H1 (cell line): ENCODE measurements around the gene PDE8A. TPM values are rescaled to one million over a fixed set of nuclear protein-coding genes. Genes with fewer than 3 reads are reported as not detected.
A peak's percentile ranks its signal among the peaks of the same experiment; 100 is the strongest.

Source experiments
- CTCF ChIA-PET: fragments of 300-600 bp; sonication (Branson Sonifier 250); formaldehyde crosslinking; loops from one replicate; lab custom pipeline; 2021; ENCODE audit not compliant: partially characterized antibody; lab: Charles Lee
- POLR2A ChIA-PET: fragments of 300-600 bp; sonication (Branson Sonifier 250); formaldehyde crosslinking; loops from one replicate; lab custom pipeline; 2021; ENCODE audit warnings: inconsistent platforms; ENCODE audit not compliant: partially characterized antibody; lab: Charles Lee
- DNase-seq, 2 experiments: peaks; one replicate each; pipeline versions ENCODE4 v3.0.0 to v3.0.0-alpha.2; 2010 to 2022; ENCODE audit warnings: low spot score in 2 of 2, low read depth in 1 of 2, mixed read lengths in 1 of 2
- FAIRE-seq: peaks from 2 replicates; lab custom pipeline; 2011; peaks lifted over from hg19 to GRCh38; lab: Jason Lieb, UNC
- H2AFZ ChIP-seq: 2 replicates; pipeline ENCODE4 v1.8.1; 2012; ENCODE audit warnings: low read length, inconsistent platforms
- H2AK5ac ChIP-seq: 2 replicates; pipeline ENCODE4 v1.6.1; 2013; ENCODE audit warnings: low read depth, low read length
- H2BK120ac ChIP-seq: replicated peaks from 2 replicates; pipeline ENCODE3; 2013; ENCODE audit warnings: low read depth, low read length, inconsistent platforms
- H2BK12ac ChIP-seq: 2 replicates; pipeline ENCODE4 v1.6.1; 2013; ENCODE audit warnings: low read depth, low read length
- H2BK15ac ChIP-seq: 2 replicates; pipeline ENCODE4 v1.6.1; 2013; ENCODE audit warnings: low read length
- H2BK20ac ChIP-seq: 2 replicates; pipeline ENCODE4 v1.6.1; 2013; ENCODE audit warnings: low read length
- H2BK5ac ChIP-seq: 2 replicates; pipeline ENCODE4 v1.6.1; 2013; ENCODE audit warnings: low read depth, low read length
- H3K14ac ChIP-seq: 2 replicates; pipeline ENCODE4 v1.6.1; 2013; ENCODE audit warnings: inconsistent platforms; ENCODE audit not compliant: insufficient read length
- H3K18ac ChIP-seq: 2 replicates; pipeline ENCODE4 v1.6.1; 2013; ENCODE audit warnings: low read length; ENCODE audit errors: extremely low read depth
- H3K23ac ChIP-seq: 2 replicates; pipeline ENCODE4 v1.6.1; 2013; ENCODE audit warnings: inconsistent platforms; ENCODE audit not compliant: insufficient read length
- H3K23me2 ChIP-seq: 2 replicates; pipeline ENCODE4 v1.6.1; 2013; ENCODE audit warnings: low read depth, low read length
- H3K27ac ChIP-seq: 2 replicates; pipeline ENCODE4 v1.6.1; 2011; ENCODE audit warnings: low read depth, low read length, inconsistent platforms
- H3K27me3 ChIP-seq, 4 experiments: replicated peaks in 1 of 4; 1 replicate in 1 of 4; 2 replicates in 3 of 4; pipeline versions ENCODE4 v1.6.1 to v1.8.1; 2011 to 2013; ENCODE audit warnings: low read length in 3 of 4, mild to moderate bottlenecking in 3 of 4, inconsistent platforms in 2 of 4, mixed read lengths in 2 of 4, moderate library complexity in 1 of 4; ENCODE audit not compliant: control insufficient read depth in 3 of 4, insufficient read depth in 3 of 4; ENCODE audit errors: extremely low read depth in 1 of 4
- H3K36me3 ChIP-seq, 4 experiments: 2 replicates each; pipeline versions ENCODE4 v1.6.1 to v1.8.1; 2011 to 2013; ENCODE audit warnings: mild to moderate bottlenecking in 4 of 4, low read length in 3 of 4, moderate library complexity in 2 of 4, control low read depth in 1 of 4, inconsistent platforms in 1 of 4; ENCODE audit not compliant: insufficient read depth in 4 of 4, control insufficient read depth in 2 of 4
- H3K4ac ChIP-seq: replicated peaks from 2 replicates; pipeline ENCODE3; 2013; ENCODE audit warnings: low read length, low read depth, mixed read lengths, inconsistent platforms; ENCODE audit not compliant: insufficient read length
- H3K4me1 ChIP-seq, 4 experiments: replicated peaks in 1 of 4; 1 replicate in 1 of 4; 2 replicates in 3 of 4; pipeline versions ENCODE4 v1.6.1 to v1.8.1; 2011 to 2013; ENCODE audit warnings: low read length in 3 of 4, inconsistent platforms in 2 of 4, mixed read lengths in 1 of 4; ENCODE audit not compliant: insufficient read depth in 4 of 4, control insufficient read depth in 3 of 4
- H3K4me2 ChIP-seq, 2 experiments: 2 replicates each; pipeline versions ENCODE4 v1.6.1 to v1.8.1; 2011 to 2013; ENCODE audit warnings: low read depth in 2 of 2, low read length in 2 of 2, control low read depth in 1 of 2, inconsistent platforms in 1 of 2, mild to moderate bottlenecking in 1 of 2; ENCODE audit not compliant: insufficient read depth in 1 of 2
- H3K4me3 ChIP-seq, 4 experiments: fragments of 200-600, 300-600 bp in 1 of 4; sonication (generic), shearing (Covaris generic), sonication (Bioruptor Twin) in 1 of 4; 2 replicates each; pipeline versions ENCODE4 v1.5.1 to v1.8.1; 2011 to 2016; ENCODE audit warnings: low read length in 4 of 4, low read depth in 3 of 4, control low read depth in 2 of 4, inconsistent platforms in 2 of 4, mild to moderate bottlenecking in 2 of 4, mixed read lengths in 1 of 4, moderate library complexity in 1 of 4; ENCODE audit not compliant: insufficient read depth in 2 of 4; ENCODE audit errors: extremely low read depth in 1 of 4
- H3K56ac ChIP-seq: replicated peaks from 2 replicates; pipeline ENCODE3; 2013; ENCODE audit warnings: low read depth, mild to moderate bottlenecking, mixed read lengths, low read length, inconsistent platforms; ENCODE audit not compliant: insufficient read length
- H3K79me1 ChIP-seq: 2 replicates; pipeline ENCODE4 v1.6.1; 2013; ENCODE audit warnings: low read depth, low read length, control low read depth
- H3K79me2 ChIP-seq, 2 experiments: 2 replicates each; pipeline versions ENCODE4 v1.6.1 to v1.8.1; 2012 to 2013; ENCODE audit warnings: low read length in 2 of 2, mild to moderate bottlenecking in 2 of 2, inconsistent platforms in 1 of 2; ENCODE audit not compliant: insufficient read depth in 2 of 2, control insufficient read depth in 1 of 2
- H3K9ac ChIP-seq, 4 experiments: replicated peaks in 1 of 4; 1 replicate in 1 of 4; 2 replicates in 3 of 4; pipeline versions ENCODE4 v1.6.1 to v1.8.1; 2011 to 2013; ENCODE audit warnings: low read depth in 3 of 4, low read length in 3 of 4, control low read depth in 2 of 4, mild to moderate bottlenecking in 2 of 4, moderate library complexity in 2 of 4, inconsistent platforms in 1 of 4; ENCODE audit errors: extremely low read depth in 1 of 4
- H3K9me3 ChIP-seq, 2 experiments: 2 replicates each; pipeline versions ENCODE4 v1.6.1 to v1.8.1; 2012 to 2013; ENCODE audit warnings: mild to moderate bottlenecking in 2 of 2, moderate library complexity in 2 of 2, control low read depth in 1 of 2, inconsistent platforms in 1 of 2, low read depth in 1 of 2, low read length in 1 of 2, mixed read lengths in 1 of 2; ENCODE audit not compliant: insufficient read depth in 2 of 2
- H4K20me1 ChIP-seq, 2 experiments: replicated peaks in 1 of 2; 2 replicates each; pipeline versions ENCODE3 to v1.8.1; 2011 to 2013; ENCODE audit warnings: inconsistent platforms in 2 of 2, low read length in 2 of 2, mild to moderate bottlenecking in 1 of 2; ENCODE audit not compliant: insufficient read depth in 2 of 2, control insufficient read depth in 1 of 2
- H4K5ac ChIP-seq: 2 replicates; pipeline ENCODE4 v1.6.1; 2013; ENCODE audit warnings: low read length, low read depth, mixed read lengths, inconsistent platforms; ENCODE audit not compliant: insufficient read length
- H4K8ac ChIP-seq: 2 replicates; pipeline ENCODE4 v1.8.0; 2013; ENCODE audit warnings: mild to moderate bottlenecking, moderate library complexity, low read length, inconsistent platforms; ENCODE audit not compliant: insufficient read depth; ENCODE audit errors: extremely low read depth
- H4K91ac ChIP-seq: replicated peaks from 2 replicates; pipeline ENCODE3; 2013; ENCODE audit warnings: low read length, mixed read lengths, inconsistent platforms; ENCODE audit not compliant: insufficient read length
- CEBPB ChIP-seq: IDR thresholded peaks from 2 replicates; pipeline ENCODE4 v1.6.1; 2012; ENCODE audit warnings: low read depth, low read length
- EP300 ChIP-seq, 2 experiments: IDR thresholded peaks; 1 replicate in 1 of 2; 2 replicates in 1 of 2; pipeline ENCODE4 v1.6.1; 2011 to 2012; ENCODE audit warnings: low read depth in 2 of 2, low read length in 2 of 2, mild to moderate bottlenecking in 2 of 2, borderline replicate concordance in 1 of 2, inconsistent platforms in 1 of 2, moderate library complexity in 1 of 2
- EZH2 ChIP-seq: fragments of 200-600 bp; sonication (generic); IDR thresholded peaks from 2 replicates; pipeline ENCODE4 v1.7.1; 2012; ENCODE audit warnings: low read depth, mild to moderate bottlenecking, moderate library complexity, low read length, inconsistent platforms; ENCODE audit not compliant: severe bottlenecking
- FOSL1 ChIP-seq: IDR thresholded peaks from 2 replicates; pipeline ENCODE4 v1.6.1; 2011; ENCODE audit warnings: mild to moderate bottlenecking, low read depth, low read length, moderate library complexity; ENCODE audit not compliant: insufficient read depth
- JUND ChIP-seq: IDR thresholded peaks from 2 replicates; pipeline ENCODE4 v1.6.1; 2011; ENCODE audit warnings: mild to moderate bottlenecking, improper control_type of control experiment, low read length
- RFX5 ChIP-seq: IDR thresholded peaks from 2 replicates; pipeline ENCODE4 v1.6.1; 2011; ENCODE audit warnings: low read depth, low read length, improper control_type of control experiment, borderline replicate concordance
- RXRA ChIP-seq: IDR thresholded peaks from 2 replicates; pipeline ENCODE4 v1.6.1; 2011; ENCODE audit warnings: low read depth, mild to moderate bottlenecking, low read length, moderate library complexity; ENCODE audit not compliant: insufficient read depth
- SIN3A ChIP-seq, 2 experiments: IDR thresholded peaks in 1 of 2; conservative IDR thresholded peaks in 1 of 2; 2 replicates each; pipeline ENCODE4 v1.6.1; 2011 to 2012; ENCODE audit warnings: low read length in 2 of 2, improper control_type of control experiment in 1 of 2, low read depth in 1 of 2, mild to moderate bottlenecking in 1 of 2
- YY1 ChIP-seq: IDR thresholded peaks from 2 replicates; pipeline ENCODE4 v1.6.1; 2011; ENCODE audit warnings: low read depth, mild to moderate bottlenecking, low read length
- WGBS, 2 experiments: shearing (Covaris generic) in 1 of 2; methylation state at CpG; one replicate each; pipeline versions ENCODE4 v1.1.6 to v1.1.7; 2013 to 2015; ENCODE audit warnings: low lambda C conversion rate in 2 of 2, mixed read lengths in 2 of 2, inconsistent platforms in 1 of 2, low coverage in 1 of 2, missing lambda C conversion rate in 1 of 2; ENCODE audit not compliant: insufficient replicate concordance in 2 of 2, insufficient coverage in 1 of 2, insufficient read length in 1 of 2; ENCODE audit errors: extremely low coverage in 1 of 2, missing lambda C conversion rate in 1 of 2; 5-methylcytosine and 5-hydroxymethylcytosine counted together
- polyA plus RNA-seq, 7 experiments: library from polyadenylated mRNA; depleted of rRNA in 3 of 7; stranded (reverse) in 5 of 7; unstranded in 2 of 7; fragments of >200 nt in 5 of 7; fragments of 200-250 nt in 2 of 7; gene quantifications; 1 replicate in 5 of 7; 2 replicates in 1 of 7; 4 replicates in 1 of 7; pipeline versions ENCODE4 v1.2.1 to v1.2.3, GENCODE V29; 2011 to 2013; ENCODE audit warnings: missing spikeins in 2 of 7, mixed read lengths in 2 of 7
- total RNA-seq: library from RNA; stranded (reverse); fragmentation: NEBNext Ultra II Directional; extraction: Animal tissue kit (Norgen Biotek cat#: 25700); gene quantifications from 2 replicates; pipeline ENCODE4 v1.2.1, GENCODE V29; 2021
- TF ChIP-seq, protein P1 (sequence below): IDR thresholded peaks from 2 replicates; pipeline ENCODE4 v1.6.1; 2012; ENCODE audit warnings: low read length, inconsistent platforms

PDE8A gene
- total and polyA plus RNA-seq, 2 of the 8 experiments (the other 6 are each of a cell fraction or from before 2014, with no cell fraction given) = 6.9 to 7.8 TPM

DNA sequence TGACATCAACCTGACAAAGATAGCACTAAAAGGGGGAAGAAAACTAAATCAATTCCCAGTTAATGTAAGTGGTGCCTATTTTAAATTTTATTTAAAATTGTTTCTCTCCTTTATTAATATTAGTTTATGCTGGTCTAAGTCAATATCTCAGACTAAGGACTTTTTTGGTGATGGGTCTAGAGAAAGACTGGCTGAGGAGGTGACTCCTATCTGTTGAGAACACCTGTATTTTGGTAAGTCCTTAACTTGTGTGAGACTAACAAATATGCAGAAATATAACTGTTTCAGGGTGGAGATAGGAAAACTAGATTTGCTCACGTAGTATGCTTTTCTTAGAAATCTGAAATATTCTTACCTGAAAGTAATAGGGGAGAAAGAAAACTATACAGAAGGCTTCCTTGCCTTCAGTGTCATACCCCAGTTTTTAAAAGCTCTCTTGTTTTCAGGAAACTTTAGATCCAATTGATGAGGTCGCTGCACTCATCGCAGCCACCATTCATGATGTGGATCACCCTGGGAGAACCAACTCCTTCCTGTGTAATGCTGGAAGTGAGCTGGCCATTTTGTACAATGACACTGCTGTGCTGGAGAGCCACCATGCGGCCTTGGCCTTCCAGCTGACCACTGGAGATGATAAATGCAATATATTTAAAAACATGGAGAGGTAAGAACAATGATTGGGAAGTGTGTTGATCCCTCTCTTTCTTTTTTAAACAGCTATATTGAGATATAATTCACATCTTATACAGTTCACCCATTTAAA is 138.9 kb downstream of the PDE8A start:
- Histone ChIP-seq H3K79me1 (no peaks in the 10 kb centered on the region), H4K91ac (no peak overlapping the region), H2AFZ (no peak overlapping the region), H3K56ac (no peak overlapping the region), H4K5ac (no peak overlapping the region), H3K14ac (no peak overlapping the region), H2AK5ac (no peak overlapping the region), H2BK120ac (no peak overlapping the region), H3K79me2 (no peaks in the 10 kb centered on the region), H3K4me3 (no peak overlapping the region), H3K4me1 (peaks cover 0 to 3% (median 1%) of the 10 kb centered on the region in 4 experiments; a peak in 2 of 7 replicates), H3K27me3 (no peaks in the 10 kb centered on the region), H3K18ac (no peak overlapping the region), H3K27ac (no peak overlapping the region), H4K8ac (no peak overlapping the region), H2BK5ac (no peak overlapping the region), H3K4ac (no peak overlapping the region), H2BK12ac (no peak overlapping the region), H2BK15ac (no peak overlapping the region), H3K9ac (no peak overlapping the region), H3K9me3 (no peaks in the 10 kb centered on the region), H4K20me1 (no peaks in the 10 kb centered on the region), H2BK20ac (no peak overlapping the region), H3K23me2 (no peaks in the 10 kb centered on the region), H3K36me3 (peaks cover 0 to 4% (median 0%) of the 10 kb centered on the region in 4 experiments; a peak in 1 of 8 replicates), H3K4me2 (no peak overlapping the region), H3K23ac (no peak overlapping the region)
- peak in 1 of 2 experiments; percentile 4 for DNase-seq
- WGBS, 2 experiments = 93% methylated on average over 4 of the region's 4 CpGs; no CpG with 5 or more reads in 1 of the 2 experiments
- POLR2A ChIA-PET = no interaction called here
- CTCF ChIA-PET = interaction anchor here (1.3 kb wide), 1 partner anchor 48 kb away, joined by 3 read pairs; no protein-coding TSS in a partner anchor
- no peak for TF ChIP-seq FOSL1
- no peak for TF ChIP-seq CEBPB
- TF ChIP-seq RFX5 = no peak
- no peak for TF ChIP-seq EP300 (IDR thresholded peaks at IDR 0.05; ENCODE audit: borderline replicate concordance in 1 of 2, low read depth in 2 of 2, low read length in 2 of 2)
- TF ChIP-seq YY1 = no peak
- TF ChIP-seq EZH2 = no peak
- TF ChIP-seq, protein P1, sequence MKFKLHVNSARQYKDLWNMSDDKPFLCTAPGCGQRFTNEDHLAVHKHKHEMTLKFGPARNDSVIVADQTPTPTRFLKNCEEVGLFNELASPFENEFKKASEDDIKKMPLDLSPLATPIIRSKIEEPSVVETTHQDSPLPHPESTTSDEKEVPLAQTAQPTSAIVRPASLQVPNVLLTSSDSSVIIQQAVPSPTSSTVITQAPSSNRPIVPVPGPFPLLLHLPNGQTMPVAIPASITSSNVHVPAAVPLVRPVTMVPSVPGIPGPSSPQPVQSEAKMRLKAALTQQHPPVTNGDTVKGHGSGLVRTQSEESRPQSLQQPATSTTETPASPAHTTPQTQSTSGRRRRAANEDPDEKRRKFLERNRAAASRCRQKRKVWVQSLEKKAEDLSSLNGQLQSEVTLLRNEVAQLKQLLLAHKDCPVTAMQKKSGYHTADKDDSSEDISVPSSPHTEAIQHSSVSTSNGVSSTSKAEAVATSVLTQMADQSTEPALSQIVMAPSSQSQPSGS = no peak
- TF ChIP-seq SIN3A (conservative IDR thresholded peaks at IDR 0.05 in 1 of 2, IDR thresholded peaks at IDR 0.05 in 1 of 2; ENCODE audit: low read depth in 1 of 2, low read length in 2 of 2) = no peak
- no peak for TF ChIP-seq RXRA
- no peak for TF ChIP-seq JUND
- FAIRE-seq = no peak
